Uterus (tissue), 2 donors: ENCODE results near the gene ANGPT4.

Experiments used
- CTCF ChIP-seq, 4 experiments: fragments of 200-600 bp in 2 of 4; fragments of 450-650 bp in 2 of 4; sonication (generic) in 2 of 4; IDR thresholded peaks; one replicate each; pipeline ENCODE4 v1.5.1; 2016 to 2019; ENCODE audit warnings: antibody characterized with exemption in 4 of 4, mild to moderate bottlenecking in 2 of 4, moderate library complexity in 1 of 4
- POLR2A ChIP-seq, 2 donors: fragments of 450-650 bp; IDR thresholded peaks; one replicate each; pipeline ENCODE4 v1.6.1; 2016; ENCODE audit warnings: antibody characterized with exemption in 2 of 2, mild to moderate bottlenecking in 1 of 2, moderate library complexity in 1 of 2

GRCh38 chr20:913306-913849, 2.8 kb downstream of the ANGPT4 start:
- no peak for TF ChIP-seq CTCF (IDR thresholded peaks at IDR 0.05)
- TF ChIP-seq POLR2A (IDR thresholded peaks at IDR 0.05): no peak
